ENCODE data around the gene IL4. TPM values are rescaled to one million over a fixed set of nuclear protein-coding genes. Genes with fewer than 3 reads are reported as not detected.
"Not testable (repeated sequence)": the region's sequence is repeated elsewhere in the genome, so short reads cannot be mapped to it uniquely, and the experiment has no call there.

Gene IL4
- total RNA-seq: not detected in 2 replicates

DNA sequence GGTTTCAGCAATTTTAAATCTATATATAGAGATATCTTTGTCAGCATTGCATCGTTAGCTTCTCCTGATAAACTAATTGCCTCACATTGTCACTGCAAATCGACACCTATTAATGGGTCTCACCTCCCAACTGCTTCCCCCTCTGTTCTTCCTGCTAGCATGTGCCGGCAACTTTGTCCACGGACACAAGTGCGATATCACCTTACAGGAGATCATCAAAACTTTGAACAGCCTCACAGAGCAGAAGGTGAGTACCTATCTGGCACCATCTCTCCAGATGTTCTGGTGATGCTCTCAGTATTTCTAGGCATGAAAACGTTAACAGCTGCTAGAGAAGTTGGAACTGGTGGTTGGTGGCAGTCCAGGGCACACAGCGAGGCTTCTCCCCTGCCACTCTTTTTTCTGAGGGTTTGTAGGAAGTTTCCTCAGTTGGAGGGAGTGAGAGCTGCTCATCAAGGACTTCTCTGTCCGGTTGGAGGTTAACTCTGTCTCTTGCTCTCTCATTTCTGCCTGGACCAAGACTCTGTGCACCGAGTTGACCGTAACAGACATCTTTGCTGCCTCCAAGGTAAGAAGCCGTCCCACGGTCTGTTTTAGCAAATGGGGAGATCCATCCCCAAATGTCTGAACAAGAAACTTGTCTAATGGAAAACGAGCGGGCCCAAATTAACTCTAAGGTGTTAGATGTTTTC is at the start of gene IL4:
Gene IL4, plus strand, starts transcription at position 51 of the 692 bp plus-strand sequence. Its CDS starts 62 bp downstream, at position 113.
- no peak for DNase-seq (ENCODE audit: low read depth)
- H3K4me3 ChIP-seq (ENCODE audit: low read depth, low read length): no peak within 1 kb of the TSS
- TF ChIP-seq, protein P1, sequence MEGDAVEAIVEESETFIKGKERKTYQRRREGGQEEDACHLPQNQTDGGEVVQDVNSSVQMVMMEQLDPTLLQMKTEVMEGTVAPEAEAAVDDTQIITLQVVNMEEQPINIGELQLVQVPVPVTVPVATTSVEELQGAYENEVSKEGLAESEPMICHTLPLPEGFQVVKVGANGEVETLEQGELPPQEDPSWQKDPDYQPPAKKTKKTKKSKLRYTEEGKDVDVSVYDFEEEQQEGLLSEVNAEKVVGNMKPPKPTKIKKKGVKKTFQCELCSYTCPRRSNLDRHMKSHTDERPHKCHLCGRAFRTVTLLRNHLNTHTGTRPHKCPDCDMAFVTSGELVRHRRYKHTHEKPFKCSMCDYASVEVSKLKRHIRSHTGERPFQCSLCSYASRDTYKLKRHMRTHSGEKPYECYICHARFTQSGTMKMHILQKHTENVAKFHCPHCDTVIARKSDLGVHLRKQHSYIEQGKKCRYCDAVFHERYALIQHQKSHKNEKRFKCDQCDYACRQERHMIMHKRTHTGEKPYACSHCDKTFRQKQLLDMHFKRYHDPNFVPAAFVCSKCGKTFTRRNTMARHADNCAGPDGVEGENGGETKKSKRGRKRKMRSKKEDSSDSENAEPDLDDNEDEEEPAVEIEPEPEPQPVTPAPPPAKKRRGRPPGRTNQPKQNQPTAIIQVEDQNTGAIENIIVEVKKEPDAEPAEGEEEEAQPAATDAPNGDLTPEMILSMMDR (conservative IDR thresholded peaks at IDR 0.05; ENCODE audit: low read depth, low read length): no peak

DNA sequence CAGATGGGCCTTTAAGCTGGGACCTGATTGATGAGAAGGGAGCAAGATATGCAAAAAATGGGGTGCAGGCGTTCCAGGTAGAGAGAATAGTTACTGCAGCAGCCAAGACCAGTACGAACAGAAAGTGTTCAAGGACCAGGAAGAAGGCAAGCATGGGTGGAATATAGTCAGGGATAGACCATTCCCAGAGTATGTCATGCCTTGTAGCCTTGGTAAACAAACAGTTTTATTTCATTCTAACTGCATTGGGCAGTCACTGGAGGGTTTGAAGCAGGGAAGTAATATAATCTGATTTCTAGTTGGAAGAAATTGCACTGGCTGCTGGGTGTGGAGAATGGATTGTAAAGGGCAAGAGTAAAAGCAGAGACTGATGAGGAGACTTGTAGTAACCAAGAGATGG is 46.3 kb upstream of the IL4 start:
- TF ChIP-seq, protein P1 (conservative IDR thresholded peaks at IDR 0.05; ENCODE audit: low read depth, low read length): no peak
- DNase-seq (ENCODE audit: low read depth): no peak
- H3K4me3 ChIP-seq (ENCODE audit: low read depth, low read length): no peak overlapping the region

- H3K4me3 ChIP-seq (ENCODE audit: low read depth, low read length): no peak overlapping the region
- DNase-seq (ENCODE audit: low read depth): no peak
- TF ChIP-seq, protein P1 (conservative IDR thresholded peaks at IDR 0.05; ENCODE audit: low read depth, low read length): no peak
Measured at GRCh38 chr5:132628814-132629213, 45.0 kb upstream of the IL4 start.

DNA sequence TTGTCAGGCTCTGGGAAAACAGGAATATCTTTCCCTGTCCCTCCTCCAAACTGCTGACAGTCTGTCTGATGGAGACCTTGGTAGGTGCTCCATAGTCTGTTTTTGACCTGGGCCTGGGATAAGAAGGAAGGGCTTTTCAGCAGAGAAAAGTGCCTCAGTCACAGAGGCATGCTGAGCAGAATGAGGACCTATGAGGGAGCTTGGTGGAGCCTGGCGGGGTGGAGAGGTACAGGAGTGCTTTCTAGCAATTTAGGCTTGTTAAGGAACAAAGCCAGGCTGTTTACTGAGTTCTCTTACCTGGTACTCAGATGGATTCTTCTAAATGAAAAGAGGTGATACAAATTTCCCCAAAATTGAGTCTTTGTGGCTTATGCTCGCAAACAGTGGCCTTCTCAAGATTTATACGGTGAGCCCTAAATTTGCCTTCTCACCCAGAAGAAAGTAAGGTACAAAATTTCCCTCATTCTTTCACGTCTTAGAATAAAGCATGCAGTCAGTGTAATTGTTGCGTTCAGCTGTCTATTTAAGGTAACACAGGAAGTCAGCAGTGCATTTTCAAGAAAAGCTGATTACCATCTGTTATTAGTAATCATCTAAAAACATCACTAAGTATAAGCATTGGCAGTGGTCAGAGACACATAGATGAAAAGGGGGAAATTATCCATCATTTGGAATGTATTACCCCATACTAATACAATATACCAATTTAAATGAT is 44.4 kb upstream of the IL4 start:
- DNase-seq (ENCODE audit: low read depth): no peak
- H3K4me3 ChIP-seq (ENCODE audit: low read depth, low read length): no peak overlapping the region
- TF ChIP-seq, protein P1 (conservative IDR thresholded peaks at IDR 0.05; ENCODE audit: low read depth, low read length): no peak

DNA sequence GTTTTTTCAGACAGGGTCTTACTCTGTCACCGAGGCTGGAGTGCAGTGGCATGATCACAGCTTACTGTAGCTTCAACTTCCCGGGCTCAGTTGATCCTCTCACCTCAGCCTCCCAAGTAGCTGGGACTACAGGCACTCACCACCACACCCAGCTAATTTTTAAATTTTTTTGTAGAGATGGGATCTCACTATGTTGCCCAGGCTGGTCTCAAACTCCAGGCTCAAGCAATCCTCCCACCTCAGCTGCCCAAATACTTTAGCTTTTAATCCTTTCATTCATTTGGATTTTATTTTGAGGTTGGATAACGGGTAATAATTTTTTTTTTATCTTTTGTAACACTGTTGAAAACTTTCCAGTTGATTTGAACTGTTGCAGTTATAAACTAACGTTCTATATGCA is 40.2 kb upstream of the IL4 start:
- not testable (repeated sequence) for H3K4me3 ChIP-seq (ENCODE audit: low read depth, low read length); DNase-seq (ENCODE audit: low read depth)

GRCh38 chr5:132635873-132636272 is 37.9 kb upstream of the IL4 start:
- TF ChIP-seq, protein P1 (conservative IDR thresholded peaks at IDR 0.05; ENCODE audit: low read depth, low read length): no peak
- no peak for DNase-seq (ENCODE audit: low read depth)
- H3K4me3 ChIP-seq (ENCODE audit: low read depth, low read length): no peak overlapping the region

GRCh38 chr5:132637241-132637640 is 36.5 kb upstream of the IL4 start:
- no peak for DNase-seq (ENCODE audit: low read depth)
- TF ChIP-seq, protein P1 (conservative IDR thresholded peaks at IDR 0.05; ENCODE audit: low read depth, low read length): no peak
- H3K4me3 ChIP-seq (ENCODE audit: low read depth, low read length): no peak overlapping the region
